Measurements from ENCODE around the gene ASB10. TPM values are rescaled to one million over a fixed set of nuclear protein-coding genes. Genes with fewer than 3 reads are reported as not detected.

The ASB10 gene
- polyA plus RNA-seq, 1 of the 3 experiments (the other 2 are of a cell fraction): not detected

DNA sequence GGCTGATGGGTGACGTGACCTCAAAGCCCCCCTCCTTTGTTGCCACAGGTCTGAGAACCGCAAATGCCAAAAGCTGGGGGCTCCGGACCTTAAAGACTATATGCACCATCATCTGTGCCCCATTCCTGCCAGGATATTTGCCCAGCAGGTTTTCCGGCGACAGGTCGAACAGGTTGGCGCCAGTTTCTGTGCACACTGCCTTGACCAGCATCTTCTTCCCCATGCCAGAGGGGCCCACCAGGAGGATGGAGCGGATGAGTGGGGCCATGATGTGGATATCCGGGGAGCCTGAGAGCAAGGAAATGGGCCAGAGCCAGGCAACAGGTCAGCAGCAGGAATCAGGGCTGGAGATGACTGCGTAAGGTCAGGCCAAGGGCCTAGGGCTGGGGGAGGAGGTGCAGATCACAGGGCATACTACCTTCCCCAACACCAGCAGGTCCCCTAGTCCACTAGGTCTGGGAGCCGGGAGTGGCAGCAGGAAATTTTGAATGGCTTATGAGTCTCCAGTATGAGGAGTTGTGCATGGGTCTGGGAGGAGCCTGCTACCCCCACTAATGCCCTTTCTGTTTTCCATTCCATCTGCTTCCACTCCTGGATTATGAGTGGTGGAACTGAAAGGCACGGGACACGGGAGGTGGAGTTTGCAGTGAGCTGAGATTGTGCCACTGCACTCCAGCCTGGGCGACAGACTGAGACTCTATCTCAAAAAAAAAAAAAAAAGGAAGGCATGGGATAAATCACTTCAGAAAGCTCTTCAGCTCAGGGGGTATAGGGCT lies 6.3 kb upstream of the ASB10 start:
- WGBS (ENCODE audit: low lambda C conversion rate): 75% methylated on average over 14 of the region's 14 CpGs
- Histone ChIP-seq H3K4me3 (ENCODE audit: low read depth in 2 of 2, low read length in 1 of 2) (no peak overlapping the region), H3K27me3 (ENCODE audit: insufficient read depth) (peaks cover 85% of the 10 kb centered on the region)

DNA sequence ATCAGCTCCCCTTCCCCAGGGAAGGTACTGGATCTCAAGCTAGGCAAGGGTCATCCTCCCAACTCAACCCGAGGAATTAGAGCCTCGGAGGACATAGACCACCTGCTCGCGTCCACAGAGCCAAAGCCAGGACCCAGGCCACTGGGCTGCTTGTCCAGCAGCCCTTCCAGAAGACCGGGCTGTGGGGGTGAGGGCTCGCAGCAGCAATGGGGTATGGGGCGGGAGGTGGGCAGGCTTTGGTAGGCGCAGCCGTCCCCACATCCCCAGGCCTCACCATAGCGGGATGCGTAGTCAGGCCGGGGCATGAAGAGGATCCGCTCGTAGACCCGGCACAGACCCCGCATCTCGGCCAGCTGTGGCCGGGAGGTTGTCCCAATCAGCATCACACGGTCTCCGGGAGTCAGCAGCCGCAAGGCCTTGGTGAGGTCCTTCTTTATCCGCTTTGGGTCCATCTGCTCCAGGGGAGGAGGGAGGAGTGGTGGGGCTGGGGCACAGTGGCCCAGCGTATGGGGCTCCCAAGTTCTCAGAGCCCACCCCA lies 5.0 kb upstream of the ASB10 start:
- no peak for DNase-seq
- Histone ChIP-seq H3K27me3 (ENCODE audit: insufficient read depth) (peaks cover 89% of the 10 kb centered on the region), H3K4me3 (ENCODE audit: low read depth in 2 of 2, low read length in 1 of 2) (no peak overlapping the region), H3K4me2 (no peak overlapping the region), H4K20me1 (ENCODE audit: insufficient read depth) (no peaks in the 10 kb centered on the region), H3K4me1 (ENCODE audit: control insufficient read depth in 1 of 2, insufficient read depth in 2 of 2, low read depth in 1 of 2, low read length in 1 of 2) (no peaks in the 10 kb centered on the region), H2AFZ (ENCODE audit: low read depth) (no peak overlapping the region), H3K36me3 (replicated peaks in 1 of 2; ENCODE audit: control insufficient read depth in 1 of 2, insufficient read depth in 2 of 2, low read length in 1 of 2) (no peaks in the 10 kb centered on the region), H3K9me2 (no peaks in the 10 kb centered on the region), H3F3A (replicated peaks; ENCODE audit: insufficient read depth) (no peaks in the 10 kb centered on the region), H3K27ac (ENCODE audit: low read depth in 2 of 2, low read length in 1 of 2) (no peak overlapping the region), H3K9ac (no peak overlapping the region), H3K79me2 (ENCODE audit: insufficient read depth) (no peaks in the 10 kb centered on the region), H3K9me3 (no peaks in the 10 kb centered on the region)
- 91% methylated on average over 12 of the region's 23 CpGs for WGBS (ENCODE audit: low lambda C conversion rate)
- POLR2A ChIA-PET: no interaction called here
- TF ChIP-seq NRF1 (IDR thresholded peaks at IDR 0.05; ENCODE audit: low read depth, low read length) (no peak), TEAD4 (IDR thresholded peaks at IDR 0.05; ENCODE audit: borderline replicate concordance, insufficient read depth) (no peak), SMC3 (IDR thresholded peaks at IDR 0.05; ENCODE audit: low read depth, low read length) (no peak), FOXM1 (IDR thresholded peaks at IDR 0.05; ENCODE audit: low read depth) (no peak), FOSL2 (IDR thresholded peaks at IDR 0.05; ENCODE audit: borderline replicate concordance, low read depth) (no peak), RFX5 (IDR thresholded peaks at IDR 0.05; ENCODE audit: low read length) (no peak), RAD21 (IDR thresholded peaks at IDR 0.05; ENCODE audit: low read length) (no peak), CHD2 (IDR thresholded peaks at IDR 0.05; ENCODE audit: low read length, partially characterized antibody) (no peak), JUND (IDR thresholded peaks at IDR 0.05) (no peak)
- TF ChIP-seq, protein P1, sequence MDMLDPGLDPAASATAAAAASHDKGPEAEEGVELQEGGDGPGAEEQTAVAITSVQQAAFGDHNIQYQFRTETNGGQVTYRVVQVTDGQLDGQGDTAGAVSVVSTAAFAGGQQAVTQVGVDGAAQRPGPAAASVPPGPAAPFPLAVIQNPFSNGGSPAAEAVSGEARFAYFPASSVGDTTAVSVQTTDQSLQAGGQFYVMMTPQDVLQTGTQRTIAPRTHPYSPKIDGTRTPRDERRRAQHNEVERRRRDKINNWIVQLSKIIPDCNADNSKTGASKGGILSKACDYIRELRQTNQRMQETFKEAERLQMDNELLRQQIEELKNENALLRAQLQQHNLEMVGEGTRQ (IDR thresholded peaks at IDR 0.05; ENCODE audit: borderline replicate concordance, low read depth, low read length): no peak
- TF ChIP-seq, protein P2, sequence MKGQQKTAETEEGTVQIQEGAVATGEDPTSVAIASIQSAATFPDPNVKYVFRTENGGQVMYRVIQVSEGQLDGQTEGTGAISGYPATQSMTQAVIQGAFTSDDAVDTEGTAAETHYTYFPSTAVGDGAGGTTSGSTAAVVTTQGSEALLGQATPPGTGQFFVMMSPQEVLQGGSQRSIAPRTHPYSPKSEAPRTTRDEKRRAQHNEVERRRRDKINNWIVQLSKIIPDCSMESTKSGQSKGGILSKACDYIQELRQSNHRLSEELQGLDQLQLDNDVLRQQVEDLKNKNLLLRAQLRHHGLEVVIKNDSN (IDR thresholded peaks at IDR 0.05; ENCODE audit: borderline replicate concordance, low read depth): no peak
- CTCF ChIA-PET: interaction anchor here (1.2 kb wide), 1 partner anchor 19 kb away, joined by 3 read pairs; no protein-coding TSS in a partner anchor

More for the DNA sequence above, 6.3 kb upstream of the ASB10 start:
- H3K9ac ChIP-seq: no peak overlapping the region
- ChIA-PET CTCF (interaction anchor here (1.1 kb wide), 1 partner anchor 14 kb away, joined by 3 read pairs; no protein-coding TSS in a partner anchor), POLR2A (interaction anchor here (0.6 kb wide), 1 partner anchor 26 kb away, joined by 3 read pairs; no protein-coding TSS in a partner anchor)
- H3F3A ChIP-seq (replicated peaks; ENCODE audit: insufficient read depth): no peaks in the 10 kb centered on the region
- no peak for DNase-seq
- H3K79me2 ChIP-seq (ENCODE audit: insufficient read depth): no peaks in the 10 kb centered on the region
- no peaks in the 10 kb centered on the region for H3K9me2 ChIP-seq
- H3K36me3 ChIP-seq (replicated peaks in 1 of 2; ENCODE audit: control insufficient read depth in 1 of 2, insufficient read depth in 2 of 2, low read length in 1 of 2): no peaks in the 10 kb centered on the region
- H2AFZ ChIP-seq (ENCODE audit: low read depth): no peak overlapping the region
- no peaks in the 10 kb centered on the region for H3K4me1 ChIP-seq (ENCODE audit: control insufficient read depth in 1 of 2, insufficient read depth in 2 of 2, low read depth in 1 of 2, low read length in 1 of 2)
- no peaks in the 10 kb centered on the region for H4K20me1 ChIP-seq (ENCODE audit: insufficient read depth)
- H3K9me3 ChIP-seq: no peaks in the 10 kb centered on the region
- H3K4me2 ChIP-seq: no peak overlapping the region
- TF ChIP-seq EP300 (IDR thresholded peaks at IDR 0.05; ENCODE audit: borderline replicate concordance in 1 of 2, low read depth in 1 of 2, low read length in 1 of 2) (no peak), ELF1 (IDR thresholded peaks at IDR 0.05) (no peak), FOXJ3 (CRISPR knock-in tag; IDR thresholded peaks at IDR 0.05) (no peak), RCOR1 (IDR thresholded peaks at IDR 0.05; ENCODE audit: low read length) (no peak), SMC3 (IDR thresholded peaks at IDR 0.05; ENCODE audit: low read depth, low read length) (no peak)
- no peak overlapping the region for H3K27ac ChIP-seq (ENCODE audit: low read depth in 2 of 2, low read length in 1 of 2)
